ENCODE results near the gene ITGB5. TPM values are rescaled to one million over a fixed set of nuclear protein-coding genes. Genes with fewer than 3 reads are reported as not detected.

The ITGB5 gene
- total RNA-seq, 1 experiment from 2014 or later = 77.8 TPM

DNA sequence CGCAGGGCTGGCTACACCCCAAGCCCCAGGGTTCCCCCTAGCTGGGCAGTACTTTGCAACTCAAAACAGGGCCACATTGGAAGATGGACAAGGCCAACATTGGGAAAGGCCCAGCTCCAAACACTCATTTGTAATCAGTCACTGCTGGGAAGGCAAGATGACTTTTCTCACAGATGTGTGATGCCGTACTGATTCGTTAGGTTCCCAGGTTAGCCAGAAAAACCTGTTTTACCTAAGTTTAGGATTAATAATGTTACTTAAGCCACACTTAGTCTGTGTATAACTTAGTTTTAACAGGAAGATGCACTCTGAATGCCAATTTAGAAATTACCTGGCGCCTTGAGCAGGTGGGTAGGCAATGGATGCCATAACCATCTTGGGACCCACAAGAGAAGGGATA, 71.0 kb downstream of the ITGB5 start:
- intact Hi-C loops (cut with micrococcal nuclease) = no loop called here
- peaks cover 22 to 45% of the 10 kb centered on the region in 2 experiments for H3K4me1 ChIP-seq (ENCODE audit: control insufficient read depth in 1 of 2, insufficient read depth in 2 of 2, low read length in 2 of 2)
- no peak overlapping the region for H3K9ac ChIP-seq (ENCODE audit: low read length)
- no TSS peak for BruUV-seq (replicated peaks)
- no peaks in the 10 kb centered on the region for H3K79me2 ChIP-seq (ENCODE audit: insufficient read depth, low read length)
- no peaks in the 10 kb centered on the region for H3K9me3 ChIP-seq (ENCODE audit: control insufficient read depth in 1 of 2, insufficient read depth in 1 of 2, low read depth in 1 of 2, low read length in 2 of 2)
- no peak overlapping the region for H3K4me2 ChIP-seq (ENCODE audit: low read length)
- H3K36me3 ChIP-seq (ENCODE audit: control insufficient read depth in 1 of 2, insufficient read depth in 2 of 2, low read length in 2 of 2) = peaks cover 0 to 3% of the 10 kb centered on the region in 2 experiments; a peak in 1 of 4 replicates
- no peaks in the 10 kb centered on the region for H4K20me1 ChIP-seq (ENCODE audit: insufficient read depth)
- no peaks in the 10 kb centered on the region for H3K9me2 ChIP-seq (ENCODE audit: insufficient read depth)
- H2AFZ ChIP-seq (ENCODE audit: low read depth, low read length, poor library complexity, severe bottlenecking) = no peak overlapping the region
- H3K27me3 ChIP-seq (ENCODE audit: insufficient read depth, low read length) = no peaks in the 10 kb centered on the region
- POLR2A ChIA-PET = no interaction called here
- no peak overlapping the region for H3K27ac ChIP-seq (ENCODE audit: low read depth, low read length)
- DNase-seq (ENCODE audit: low read depth, low spot score) = no peak
- CTCF ChIA-PET = no interaction called here
- RAD21 ChIA-PET (ENCODE audit: low non-redundant PET in 1 of 2, low total read pairs in 2 of 2, uncharacterized antibody in 2 of 2, unreplicated experiment in 2 of 2) = no interaction called here
- ATAC-seq = no peak
- H3K4me3 ChIP-seq (replicated peaks in 1 of 2; ENCODE audit: low read depth in 1 of 2, low read length in 2 of 2) = no peak overlapping the region
- TF ChIP-seq SP1 (IDR thresholded peaks at IDR 0.05; ENCODE audit: low read depth) = no peak
- no peak for TF ChIP-seq RAD21 (IDR thresholded peaks at IDR 0.05; ENCODE audit: low read depth)
- TF ChIP-seq, protein P1, sequence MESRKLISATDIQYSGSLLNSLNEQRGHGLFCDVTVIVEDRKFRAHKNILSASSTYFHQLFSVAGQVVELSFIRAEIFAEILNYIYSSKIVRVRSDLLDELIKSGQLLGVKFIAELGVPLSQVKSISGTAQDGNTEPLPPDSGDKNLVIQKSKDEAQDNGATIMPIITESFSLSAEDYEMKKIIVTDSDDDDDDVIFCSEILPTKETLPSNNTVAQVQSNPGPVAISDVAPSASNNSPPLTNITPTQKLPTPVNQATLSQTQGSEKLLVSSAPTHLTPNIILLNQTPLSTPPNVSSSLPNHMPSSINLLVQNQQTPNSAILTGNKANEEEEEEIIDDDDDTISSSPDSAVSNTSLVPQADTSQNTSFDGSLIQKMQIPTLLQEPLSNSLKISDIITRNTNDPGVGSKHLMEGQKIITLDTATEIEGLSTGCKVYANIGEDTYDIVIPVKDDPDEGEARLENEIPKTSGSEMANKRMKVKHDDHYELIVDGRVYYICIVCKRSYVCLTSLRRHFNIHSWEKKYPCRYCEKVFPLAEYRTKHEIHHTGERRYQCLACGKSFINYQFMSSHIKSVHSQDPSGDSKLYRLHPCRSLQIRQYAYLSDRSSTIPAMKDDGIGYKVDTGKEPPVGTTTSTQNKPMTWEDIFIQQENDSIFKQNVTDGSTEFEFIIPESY (IDR thresholded peaks at IDR 0.05; ENCODE audit: extremely low read depth, insufficient replicate concordance, low read length) = no peak

DNA sequence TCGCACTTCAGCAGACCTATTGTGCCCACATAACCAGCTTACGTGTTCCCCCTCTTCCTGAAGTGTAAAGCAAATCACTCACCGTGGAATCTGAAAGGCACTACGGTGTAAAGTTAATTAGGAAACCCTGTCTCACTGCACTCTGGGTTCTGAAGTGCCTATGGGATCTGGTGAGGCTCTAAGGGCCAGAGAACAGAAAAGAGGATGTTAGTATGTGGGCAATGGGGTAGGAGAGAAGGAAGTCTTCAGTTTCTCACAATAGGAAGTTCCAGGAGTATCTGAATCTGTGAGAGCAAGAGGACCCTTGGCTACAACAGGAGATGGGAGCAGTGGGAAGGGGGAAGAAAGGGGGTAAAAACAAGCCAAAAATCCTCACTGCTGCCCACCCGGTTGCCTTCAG, 71.4 kb downstream of the ITGB5 start:
- intact Hi-C loops (cut with micrococcal nuclease) = no loop called here
- Histone ChIP-seq H3K9ac (ENCODE audit: low read length) (no peak overlapping the region), H2AFZ (ENCODE audit: low read depth, low read length, poor library complexity, severe bottlenecking) (no peak overlapping the region), H3K79me2 (ENCODE audit: insufficient read depth, low read length) (no peaks in the 10 kb centered on the region), H3K4me3 (replicated peaks in 1 of 2; ENCODE audit: low read depth in 1 of 2, low read length in 2 of 2) (no peak overlapping the region), H3K9me2 (ENCODE audit: insufficient read depth) (no peaks in the 10 kb centered on the region), H3K4me2 (ENCODE audit: low read length) (no peak overlapping the region), H3K27me3 (ENCODE audit: insufficient read depth, low read length) (no peaks in the 10 kb centered on the region), H4K20me1 (ENCODE audit: insufficient read depth) (no peaks in the 10 kb centered on the region), H3K36me3 (ENCODE audit: control insufficient read depth in 1 of 2, insufficient read depth in 2 of 2, low read length in 2 of 2) (peaks cover 0 to 3% of the 10 kb centered on the region in 2 experiments; a peak in 1 of 4 replicates), H3K4me1 (ENCODE audit: control insufficient read depth in 1 of 2, insufficient read depth in 2 of 2, low read length in 2 of 2) (peaks cover 22 to 45% of the 10 kb centered on the region in 2 experiments), H3K9me3 (ENCODE audit: control insufficient read depth in 1 of 2, insufficient read depth in 1 of 2, low read depth in 1 of 2, low read length in 2 of 2) (no peaks in the 10 kb centered on the region), H3K27ac (ENCODE audit: low read depth, low read length) (no peak overlapping the region)
- DNase-seq (ENCODE audit: low read depth, low spot score) = no peak
- no TSS peak for BruUV-seq (replicated peaks)
- no peak for ATAC-seq
- ChIA-PET CTCF (no interaction called here), RAD21 (ENCODE audit: low non-redundant PET in 1 of 2, low total read pairs in 2 of 2, uncharacterized antibody in 2 of 2, unreplicated experiment in 2 of 2) (no interaction called here), POLR2A (no interaction called here)
- TF ChIP-seq RAD21 (IDR thresholded peaks at IDR 0.05; ENCODE audit: low read depth) (no peak), YY1 (IDR thresholded peaks at IDR 0.05; ENCODE audit: extremely low read depth, insufficient replicate concordance, low read depth, low read length) (no peak), POLR2A (IDR thresholded peaks at IDR 0.05; ENCODE audit: borderline replicate concordance, extremely low read depth, insufficient read depth, insufficient read length) (no peak), CBX3 (IDR thresholded peaks at IDR 0.05; ENCODE audit: low read depth) (no peak), ZFX (IDR thresholded peaks at IDR 0.05) (no peak), SP1 (IDR thresholded peaks at IDR 0.05; ENCODE audit: low read depth) (no peak), EZH2 (IDR thresholded peaks at IDR 0.05) (no peak), FOSL1 (IDR thresholded peaks at IDR 0.05; ENCODE audit: low read depth) (no peak), ZNF274 (IDR thresholded peaks at IDR 0.05; ENCODE audit: low read depth, low read length) (no peak), SIN3A (IDR thresholded peaks at IDR 0.05; ENCODE audit: low read depth) (no peak), SRF (IDR thresholded peaks at IDR 0.05; ENCODE audit: low read depth) (no peak), EZH2phosphoT487 (IDR thresholded peaks at IDR 0.05; ENCODE audit: borderline replicate concordance) (no peak)
- TF ChIP-seq, protein P2, sequence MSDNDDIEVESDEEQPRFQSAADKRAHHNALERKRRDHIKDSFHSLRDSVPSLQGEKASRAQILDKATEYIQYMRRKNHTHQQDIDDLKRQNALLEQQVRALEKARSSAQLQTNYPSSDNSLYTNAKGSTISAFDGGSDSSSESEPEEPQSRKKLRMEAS (IDR thresholded peaks at IDR 0.05) = no peak
- TF ChIP-seq, protein P1 (IDR thresholded peaks at IDR 0.05; ENCODE audit: extremely low read depth, insufficient replicate concordance, low read length) = no peak
